Stimulated activated CD4-positive, alpha-beta T cell treated with anti-CD3 and anti-CD28 coated beads, Interleukin-12 subunit alpha, Interleukin-12 subunit beta, amount 100 ng/mL, for 24 hours (primary cell): ENCODE data around the gene MED15.

ENCODE experiments used
- DNase-seq, 2 experiments: peaks; one replicate each; pipeline ENCODE4 v3.0.0-alpha.2; 2020; ENCODE audit warnings: low read depth in 2 of 2

MED15 gene

GRCh38 chr22:20571078-20571503 lies 63.7 kb downstream of the MED15 start:
- DNase-seq: no peak

DNA sequence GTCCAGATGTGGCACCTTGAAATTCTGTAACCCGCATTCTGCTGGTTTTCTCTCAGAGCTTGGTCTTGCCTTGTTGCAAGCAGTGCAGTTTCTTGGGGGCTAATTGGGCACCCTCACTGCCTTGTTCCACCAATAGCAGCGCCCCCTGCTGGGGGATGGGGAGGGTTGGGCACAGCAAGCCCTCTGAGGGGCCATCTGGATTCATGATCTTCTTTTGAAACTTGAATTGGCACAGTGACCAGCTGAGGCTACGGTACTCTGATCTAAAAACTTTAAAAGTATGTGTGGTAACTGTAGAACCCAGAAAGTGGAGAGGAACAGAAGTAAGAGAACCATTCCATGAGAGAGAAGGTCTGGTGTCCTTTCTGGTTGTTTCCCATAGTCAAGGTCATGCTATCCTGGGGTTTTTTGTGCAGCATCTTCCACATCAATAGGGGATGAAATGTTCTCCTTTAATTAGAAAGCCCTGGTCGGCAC lies 64.2 kb downstream of the MED15 start:
- DNase-seq: peak in 1 of 2 experiments; percentile 52

DNA sequence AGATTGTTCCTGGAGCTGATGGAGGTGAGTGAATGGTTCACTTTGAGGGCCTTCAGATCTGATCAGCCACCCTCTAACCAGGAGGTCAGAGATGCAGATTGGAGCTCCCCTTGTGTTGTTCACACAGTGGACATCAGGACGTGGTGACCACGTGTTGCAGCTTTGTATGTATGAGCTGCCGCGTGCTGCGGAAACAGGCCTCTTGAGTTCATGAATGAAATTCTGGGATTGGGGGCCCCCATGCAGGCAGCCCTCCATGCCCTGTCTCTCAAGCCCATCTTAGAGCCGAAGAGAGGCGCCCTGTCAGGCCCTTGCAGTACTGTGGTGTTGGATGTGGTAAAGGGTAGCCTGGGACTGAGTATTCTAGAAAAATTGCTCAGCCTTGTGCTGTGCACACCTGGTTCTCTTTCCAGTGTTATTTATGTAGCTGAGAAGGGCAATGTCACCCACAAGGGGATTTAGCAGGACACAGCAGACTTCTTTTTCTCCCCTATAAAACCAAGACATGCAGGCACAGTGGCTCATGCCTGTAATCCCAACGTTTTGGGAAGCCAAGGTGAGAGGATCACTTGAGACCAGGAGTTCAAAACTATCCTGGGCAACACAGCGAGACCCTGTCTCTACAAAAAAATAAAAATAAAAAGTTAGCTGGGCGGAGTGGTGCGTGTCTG lies 64.9 kb downstream of the MED15 start:
- no peak for DNase-seq

DNA sequence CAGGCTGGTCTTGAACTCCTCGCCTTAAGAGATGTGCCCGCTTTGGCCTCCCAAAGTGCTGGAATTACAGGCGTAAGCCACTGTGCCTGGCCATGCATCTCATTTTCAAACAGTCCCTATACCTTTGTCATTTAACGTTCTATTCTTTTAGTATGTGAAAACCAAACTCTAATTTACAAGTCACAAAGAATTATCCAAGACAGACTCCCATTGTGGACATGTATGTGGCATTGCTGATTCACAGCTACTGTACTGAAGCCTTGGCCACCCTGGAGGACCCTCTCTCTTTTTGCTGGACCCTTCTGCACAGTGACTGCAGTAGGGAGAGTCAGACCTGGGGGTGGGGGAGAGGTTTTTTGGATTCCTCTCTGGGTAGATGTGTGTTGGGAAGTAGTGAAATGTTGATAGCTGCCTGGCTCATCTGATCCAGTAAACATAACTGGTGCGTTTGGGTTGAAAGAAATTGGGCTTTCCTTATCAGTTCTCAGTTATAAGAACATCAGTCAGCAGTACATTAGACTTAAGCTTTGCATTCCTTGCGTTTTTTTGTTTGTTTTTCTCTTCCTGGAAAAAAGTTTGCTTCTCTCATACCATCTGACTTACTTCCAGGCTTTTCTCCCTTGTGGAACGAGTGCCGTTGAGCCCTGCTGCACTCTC lies 65.9 kb downstream of the MED15 start:
- no peak for DNase-seq

GRCh38 chr22:20573833-20574615 lies 66.6 kb downstream of the MED15 start:
- no peak for DNase-seq

DNA sequence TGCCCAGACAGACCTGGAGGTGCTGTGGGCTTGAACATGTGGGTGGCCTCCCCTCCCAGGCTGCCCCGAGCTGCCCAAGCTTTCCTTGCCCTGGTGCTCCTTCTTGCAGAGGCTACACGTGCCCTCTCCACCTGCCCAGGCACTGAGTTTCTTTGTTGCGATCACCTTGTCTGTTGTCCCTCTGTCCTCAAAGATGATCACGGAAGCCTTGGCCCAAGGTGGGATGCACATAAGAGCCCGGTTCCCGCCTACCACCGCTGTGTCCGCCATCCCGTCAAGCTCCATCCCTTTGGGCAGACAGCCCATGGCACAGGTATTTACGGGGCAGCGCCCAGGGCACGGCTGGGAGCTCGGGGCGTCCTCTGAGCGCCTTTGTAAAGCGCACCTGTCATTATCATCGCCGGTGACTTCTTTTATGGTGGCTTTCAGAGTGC lies 67.5 kb downstream of the MED15 start:
- no peak for DNase-seq

DNA sequence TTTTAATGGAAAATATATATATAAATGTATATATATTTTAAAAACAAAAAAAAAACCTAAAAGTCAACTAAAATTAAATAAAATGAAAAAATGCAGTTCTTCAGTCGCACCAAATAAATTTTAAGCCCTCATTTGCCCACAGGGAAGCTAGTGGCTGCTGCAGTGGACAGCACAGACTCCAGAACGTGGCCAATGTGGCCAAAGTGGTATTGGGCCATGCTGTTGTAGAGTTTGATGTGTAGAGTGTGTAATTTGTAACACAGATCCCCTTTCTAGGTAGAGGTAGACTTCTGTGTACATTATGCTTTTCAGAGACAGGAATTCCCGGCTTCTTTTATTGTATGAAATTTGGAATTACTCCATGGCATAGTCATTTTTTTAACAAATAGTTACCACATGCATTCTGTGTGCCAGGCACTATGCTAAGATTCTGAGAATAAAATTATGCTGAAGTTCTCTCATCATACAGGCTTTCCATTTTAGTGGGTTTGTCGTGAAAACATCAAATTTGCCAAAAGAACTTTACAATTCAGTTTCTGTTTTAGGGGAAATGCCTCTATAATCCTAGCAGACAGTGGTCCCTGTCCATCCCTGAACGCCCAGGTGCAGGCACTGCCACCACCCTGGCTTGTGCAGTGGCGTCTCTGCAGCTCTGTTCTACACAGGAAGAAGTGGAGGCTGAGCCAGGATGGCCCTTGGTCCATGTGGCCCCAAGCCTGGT lies 68.5 kb downstream of the MED15 start:
- DNase-seq: no peak

GRCh38 chr22:20576445-20576816 lies 69.0 kb downstream of the MED15 start:
- DNase-seq: no peak

DNA sequence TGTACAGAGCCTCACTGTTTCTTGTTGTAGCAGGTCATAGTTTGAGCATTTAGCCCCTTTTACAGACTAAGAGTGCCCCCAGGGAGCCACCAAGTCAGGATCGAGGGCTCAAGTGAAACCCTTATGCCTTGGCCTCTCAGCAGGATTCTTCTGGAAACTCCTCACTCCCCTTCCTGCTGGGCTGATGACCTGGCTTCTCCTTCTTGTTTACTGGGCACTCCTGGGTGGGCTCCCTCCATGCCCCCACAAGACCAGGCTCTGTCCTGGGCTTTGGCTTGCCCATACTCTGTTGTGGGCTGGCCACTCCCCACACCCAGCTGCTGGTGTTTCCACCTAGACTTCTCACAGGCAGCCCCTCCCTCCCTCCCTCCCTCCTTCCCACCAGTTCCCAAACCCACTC lies 69.6 kb downstream of the MED15 start:
- DNase-seq: no peak

GRCh38 chr22:20577549-20577975 lies 70.2 kb downstream of the MED15 start:
- DNase-seq: no peak

GRCh38 chr22:20578192-20578591 lies 70.8 kb downstream of the MED15 start:
- no peak for DNase-seq

- DNase-seq: no peak
Observed at GRCh38 chr22:20578707-20579106, 71.3 kb downstream of the MED15 start.

DNA sequence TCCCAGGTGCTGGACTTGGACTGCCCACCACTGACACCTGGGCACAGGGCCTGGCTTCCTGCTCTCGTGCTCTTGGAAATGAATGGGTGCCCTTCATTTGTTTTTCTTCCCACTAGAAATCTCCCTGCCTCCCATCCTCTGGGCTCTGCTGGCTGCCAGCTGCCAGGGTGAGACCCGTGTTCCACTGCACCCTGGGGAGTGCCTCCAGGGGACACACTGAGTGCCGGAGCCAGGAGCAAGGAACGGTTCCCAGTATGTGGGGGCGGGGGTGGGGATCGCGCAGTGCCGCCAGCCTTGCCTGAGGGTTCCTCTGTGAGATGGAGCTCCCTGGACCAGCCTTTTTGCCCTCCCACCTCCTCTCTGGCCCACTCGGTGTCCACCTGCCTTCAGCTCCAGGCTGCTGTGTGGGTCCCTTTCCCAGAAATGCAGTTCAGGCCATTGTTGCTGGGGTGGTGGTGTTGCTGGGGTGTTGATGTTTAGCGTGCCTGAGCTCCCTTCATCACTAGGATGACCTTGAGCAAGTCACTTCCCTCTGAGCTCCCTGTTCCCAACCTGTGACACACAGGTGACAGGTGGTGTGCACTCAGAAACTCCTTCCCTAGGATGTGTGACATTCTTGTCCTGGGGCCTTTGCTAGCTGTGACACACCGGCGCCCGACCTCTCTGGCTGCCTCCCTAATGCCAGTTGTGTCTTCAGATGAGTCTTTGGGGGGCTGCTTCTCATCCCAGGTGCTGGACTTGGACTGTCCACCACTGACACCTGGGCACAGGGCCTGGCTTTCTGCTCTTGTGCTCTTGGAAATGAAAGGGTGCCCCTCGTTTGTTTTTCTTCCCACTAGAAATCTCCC lies 72.1 kb downstream of the MED15 start:
- DNase-seq: no peak

- DNase-seq: no peak
Observed at GRCh38 chr22:20580179-20580578, 72.8 kb downstream of the MED15 start.

- no peak for DNase-seq
Observed at GRCh38 chr22:20580611-20581502, 73.4 kb downstream of the MED15 start.

GRCh38 chr22:20581503-20582170 lies 74.2 kb downstream of the MED15 start:
- no peak for DNase-seq

DNA sequence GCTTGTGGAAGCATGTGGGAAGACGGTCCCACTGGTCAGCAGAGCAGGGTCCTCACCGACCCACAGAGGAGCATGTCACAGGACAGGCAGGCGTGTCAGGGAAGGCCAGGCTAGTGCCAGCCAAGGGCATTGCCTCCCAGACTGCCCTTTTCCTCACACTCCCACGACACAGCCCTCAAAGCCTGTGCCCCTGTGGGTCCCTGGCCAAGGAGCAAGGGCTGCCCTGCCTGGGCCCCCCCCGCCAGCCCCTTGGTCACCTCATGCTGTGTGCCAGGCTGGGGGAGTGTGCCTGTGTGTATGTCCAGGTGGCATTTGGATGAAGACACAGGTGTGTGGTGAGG lies 74.7 kb downstream of the MED15 start:
- DNase-seq: no peak

DNA sequence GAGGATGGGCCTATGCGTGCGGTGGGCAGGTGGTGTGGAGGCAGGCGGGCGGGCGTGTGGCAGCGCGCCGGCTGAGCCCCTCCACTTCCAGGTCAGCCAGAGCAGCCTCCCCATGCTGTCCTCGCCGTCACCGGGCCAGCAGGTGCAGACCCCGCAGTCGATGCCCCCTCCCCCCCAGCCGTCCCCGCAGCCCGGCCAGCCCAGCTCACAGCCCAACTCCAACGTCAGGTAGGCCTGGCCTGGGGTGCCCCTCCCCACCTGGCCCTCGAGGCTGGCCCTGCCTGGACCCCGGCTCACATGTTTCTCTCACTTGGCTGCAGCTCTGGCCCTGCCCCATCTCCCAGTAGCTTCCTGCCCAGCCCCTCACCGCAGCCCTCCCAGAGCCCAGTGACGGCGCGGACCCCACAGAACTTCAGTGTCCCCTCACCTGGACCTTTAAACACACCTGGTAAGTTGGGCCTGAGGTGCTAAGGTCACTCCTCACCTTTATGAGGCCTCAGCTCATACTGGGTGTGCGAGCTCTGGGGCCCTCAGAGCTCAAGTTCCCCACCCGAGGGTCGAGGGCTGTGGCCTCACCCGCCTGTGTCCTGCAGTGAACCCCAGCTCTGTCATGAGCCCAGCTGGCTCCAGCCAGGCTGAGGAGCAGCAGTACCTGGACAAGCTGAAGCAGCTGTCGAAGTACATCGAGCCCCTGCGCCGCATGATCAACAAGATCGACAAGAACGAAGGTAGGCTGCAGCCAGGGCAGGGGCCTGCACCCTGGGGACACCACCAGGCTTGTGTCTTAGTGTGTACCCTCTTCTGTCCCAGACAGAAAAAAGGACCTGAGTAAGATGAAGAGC lies 75.3 kb downstream of the MED15 start:
- DNase-seq: no peak

DNA sequence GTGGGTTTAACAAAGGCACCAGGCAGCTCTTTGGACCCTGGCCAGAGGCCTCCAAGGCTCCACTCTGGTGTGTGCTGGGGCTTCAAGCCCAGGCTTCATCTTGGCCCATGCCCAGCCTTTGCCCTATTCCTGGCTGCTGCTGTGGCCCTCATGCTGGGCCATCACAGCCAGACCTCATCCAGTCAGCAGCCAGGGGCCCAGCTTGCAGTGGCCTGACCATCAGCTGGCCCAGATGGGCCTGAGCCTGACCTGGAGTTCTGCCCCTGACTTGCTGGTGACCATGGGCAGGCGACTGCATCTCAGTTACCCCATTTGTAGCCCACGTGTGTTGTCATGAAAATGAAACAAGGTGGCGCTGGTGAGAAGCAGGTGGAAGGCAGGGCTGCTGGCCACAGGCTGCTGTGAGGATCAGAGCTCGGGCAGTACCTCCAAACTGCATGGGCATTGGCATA lies 76.1 kb downstream of the MED15 start:
- no peak for DNase-seq
